Smooth muscle cell (in vitro differentiated cells): Measurements from ENCODE around the gene BICDL2. TPM values are rescaled to one million over a fixed set of nuclear protein-coding genes. Genes with fewer than 3 reads are reported as not detected.

Source experiments
- DNase-seq: peaks from one replicate; lab custom pipeline; 2025; ENCODE audit not compliant: unreplicated experiment; lab: John Stamatoyannopoulos, UW
- H2AFZ ChIP-seq: fragments of 200-600 bp; sonication (generic); 2 replicates; pipeline ENCODE4 v1.6.0; 2016; ENCODE audit warnings: antibody characterized with exemption, low read depth, mild to moderate bottlenecking
- H3F3A ChIP-seq: fragments of 200-600 bp; sonication (generic); 2 replicates; pipeline ENCODE4 v1.6.0; 2017; ENCODE audit warnings: antibody characterized with exemption, low read depth
- H3K27ac ChIP-seq: fragments of 200-600 bp; sonication (generic); 2 replicates; pipeline ENCODE4 v1.5.1; 2016; ENCODE audit warnings: low read depth, mild to moderate bottlenecking
- H3K27me3 ChIP-seq: fragments of 200-600 bp; sonication (generic); 2 replicates; pipeline ENCODE4 v1.6.1; 2016; ENCODE audit warnings: low read depth, mild to moderate bottlenecking
- H3K36me3 ChIP-seq: fragments of 200-600 bp; sonication (generic); 2 replicates; pipeline ENCODE4 v1.5.1; 2016; ENCODE audit warnings: low read depth
- H3K4me1 ChIP-seq: fragments of 200-600 bp; sonication (generic); 2 replicates; pipeline ENCODE4 v1.5.1; 2016; ENCODE audit warnings: low read depth
- H3K4me2 ChIP-seq: fragments of 200-600 bp; sonication (generic); 2 replicates; pipeline ENCODE4 v1.6.0; 2016; ENCODE audit warnings: mild to moderate bottlenecking
- H3K4me3 ChIP-seq: fragments of 200-600 bp; sonication (generic); 2 replicates; pipeline ENCODE4 v1.5.1; 2016; ENCODE audit warnings: mild to moderate bottlenecking
- H3K79me2 ChIP-seq: fragments of 200-600 bp; sonication (generic); 2 replicates; pipeline ENCODE4 v1.6.0; 2016; ENCODE audit warnings: low read depth, mild to moderate bottlenecking
- H3K9ac ChIP-seq: fragments of 200-600 bp; sonication (generic); 2 replicates; pipeline ENCODE4 v1.6.0; 2016; ENCODE audit warnings: low read depth
- H3K9me3 ChIP-seq: fragments of 200-600 bp; sonication (generic); replicated peaks from 2 replicates; pipeline ENCODE4 v1.5.1; 2016; ENCODE audit warnings: low read depth
- H4K20me1 ChIP-seq: fragments of 200-600 bp; sonication (generic); 2 replicates; pipeline ENCODE4 v1.6.0; 2016; ENCODE audit warnings: low read depth
- WGBS: methylation state at CpG from one replicate; pipeline ENCODE4 v1.1.7; 2016; ENCODE audit warnings: low lambda C conversion rate; 5-methylcytosine and 5-hydroxymethylcytosine counted together
- polyA plus RNA-seq: library from polyadenylated mRNA; unstranded; fragments of >200 nt; fragmentation: Nextera tagmentation; extraction: Ambion mirVana; gene quantifications from 2 replicates; pipeline ENCODE4 v1.2.1, GENCODE V29; 2016
- total RNA-seq: library from RNA; depleted of rRNA; stranded (reverse); fragments of >200 nt; gene quantifications from 2 replicates; pipeline ENCODE4 v1.2.3, GENCODE V29; 2014
- TF ChIP-seq, protein P1 (sequence below): fragments of 200-600 bp; sonication (generic); IDR thresholded peaks from 2 replicates; pipeline ENCODE4 v1.5.1; 2017; ENCODE audit warnings: borderline replicate concordance, mild to moderate bottlenecking, antibody characterized with exemption; ENCODE audit not compliant: insufficient read depth, poor library complexity, severe bottlenecking

The BICDL2 gene
- total and polyA plus RNA-seq, 2 experiments from 2014 or later: 0.86 to 1.5 TPM

DNA sequence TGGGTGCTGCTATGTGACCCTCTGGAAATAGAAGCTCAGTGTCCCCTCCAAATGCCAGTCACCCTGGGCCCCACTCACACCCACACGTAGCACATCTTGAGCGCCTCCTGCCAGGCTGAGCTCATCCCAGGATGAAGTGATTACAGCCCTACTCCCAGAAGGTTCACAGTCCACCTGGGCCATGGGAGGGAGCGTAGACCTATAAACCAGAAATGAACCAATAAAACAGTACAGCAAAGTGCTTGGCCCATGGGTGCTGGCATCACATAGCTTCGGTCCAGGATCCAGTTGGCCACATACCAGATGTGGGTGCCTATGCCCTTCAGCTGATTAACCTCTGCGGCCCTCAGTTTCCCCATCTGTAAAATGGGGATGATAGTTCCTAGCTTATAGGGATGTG lies 2.2 kb upstream of the BICDL2 start:
- DNase-seq: no peak
- WGBS: 90% methylated on average over 5 of the region's 5 CpGs
- TF ChIP-seq, protein P1, sequence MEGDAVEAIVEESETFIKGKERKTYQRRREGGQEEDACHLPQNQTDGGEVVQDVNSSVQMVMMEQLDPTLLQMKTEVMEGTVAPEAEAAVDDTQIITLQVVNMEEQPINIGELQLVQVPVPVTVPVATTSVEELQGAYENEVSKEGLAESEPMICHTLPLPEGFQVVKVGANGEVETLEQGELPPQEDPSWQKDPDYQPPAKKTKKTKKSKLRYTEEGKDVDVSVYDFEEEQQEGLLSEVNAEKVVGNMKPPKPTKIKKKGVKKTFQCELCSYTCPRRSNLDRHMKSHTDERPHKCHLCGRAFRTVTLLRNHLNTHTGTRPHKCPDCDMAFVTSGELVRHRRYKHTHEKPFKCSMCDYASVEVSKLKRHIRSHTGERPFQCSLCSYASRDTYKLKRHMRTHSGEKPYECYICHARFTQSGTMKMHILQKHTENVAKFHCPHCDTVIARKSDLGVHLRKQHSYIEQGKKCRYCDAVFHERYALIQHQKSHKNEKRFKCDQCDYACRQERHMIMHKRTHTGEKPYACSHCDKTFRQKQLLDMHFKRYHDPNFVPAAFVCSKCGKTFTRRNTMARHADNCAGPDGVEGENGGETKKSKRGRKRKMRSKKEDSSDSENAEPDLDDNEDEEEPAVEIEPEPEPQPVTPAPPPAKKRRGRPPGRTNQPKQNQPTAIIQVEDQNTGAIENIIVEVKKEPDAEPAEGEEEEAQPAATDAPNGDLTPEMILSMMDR: no peak
- Histone ChIP-seq H3K4me3 (no peak overlapping the region), H3K9me3 (no peaks in the 10 kb centered on the region), H3K27ac (no peak overlapping the region), H3F3A (no peaks in the 10 kb centered on the region), H3K36me3 (no peaks in the 10 kb centered on the region), H4K20me1 (no peaks in the 10 kb centered on the region), H3K79me2 (no peaks in the 10 kb centered on the region), H2AFZ (no peak overlapping the region), H3K4me1 (no peaks in the 10 kb centered on the region), H3K9ac (no peak overlapping the region), H3K27me3 (peaks cover 63% of the 10 kb centered on the region), H3K4me2 (no peak overlapping the region)

GRCh38 chr16:3038256-3038655 lies 1.5 kb upstream of the BICDL2 start:
- H3K79me2 ChIP-seq: no peaks in the 10 kb centered on the region
- WGBS: 60% methylated on average over 11 of the region's 11 CpGs
- no peak overlapping the region for H3K4me2 ChIP-seq
- H3K4me1 ChIP-seq: no peaks in the 10 kb centered on the region
- no peaks in the 10 kb centered on the region for H3F3A ChIP-seq
- TF ChIP-seq, protein P1: no peak
- no peak overlapping the region for H2AFZ ChIP-seq
- H3K4me3 ChIP-seq: no peak overlapping the region
- no peaks in the 10 kb centered on the region for H3K9me3 ChIP-seq
- no peaks in the 10 kb centered on the region for H3K36me3 ChIP-seq
- H3K9ac ChIP-seq: no peak overlapping the region
- no peaks in the 10 kb centered on the region for H4K20me1 ChIP-seq
- DNase-seq: no peak
- H3K27me3 ChIP-seq: peaks cover 63% of the 10 kb centered on the region
- no peak overlapping the region for H3K27ac ChIP-seq

- peak overlapping the region; percentile 41 for H3K4me3 ChIP-seq
- H3K27me3 ChIP-seq: peaks cover 68% of the 10 kb centered on the region
- WGBS: 12% methylated on average over 14 of the region's 40 CpGs
These were observed 595 bp downstream of the BICDL2 start for GRCh38 chr16:3035972-3036725.

More at GRCh38 chr16:3035972-3036725, 595 bp downstream of the BICDL2 start:
- H3K27ac ChIP-seq: no peak overlapping the region
- no peak for DNase-seq
- H3K36me3 ChIP-seq: no peaks in the 10 kb centered on the region
- H4K20me1 ChIP-seq: no peaks in the 10 kb centered on the region
- H2AFZ ChIP-seq: no peak overlapping the region
- H3K9ac ChIP-seq: no peak overlapping the region
- TF ChIP-seq, protein P1: no peak
- peak overlapping the region; percentile 70 for H3K4me2 ChIP-seq
- peaks cover 4% of the 10 kb centered on the region for H3K4me1 ChIP-seq
- no peaks in the 10 kb centered on the region for H3K9me3 ChIP-seq
- H3F3A ChIP-seq: no peaks in the 10 kb centered on the region
- H3K79me2 ChIP-seq: no peaks in the 10 kb centered on the region
